HEK293T (cell line): Measurements from ENCODE around the gene NDUFA3.

ENCODE experiments used
- PKNOX1 ChIP-seq: fragments of 450-650 bp; IDR thresholded peaks from 2 replicates; pipeline ENCODE4 v1.6.1; 2016
- ZNF384 ChIP-seq: fragments of 450-650 bp; IDR thresholded peaks from 2 replicates; pipeline ENCODE4 v1.6.1; 2016

- TF ChIP-seq PKNOX1 (no peak), ZNF384 (no peak)
Observed at GRCh38 chr19:54073829-54074228, 28.8 kb upstream of the NDUFA3 start.
